HCT116 (cell line): ENCODE measurements around the gene GPR107. TPM values are rescaled to one million over a fixed set of nuclear protein-coding genes. Genes with fewer than 3 reads are reported as not detected.

Experiments
- ATAC-seq: fragments of 200-7000 bp; cut with Tn5 transposase; 2 replicates; pipeline ENCODE4 v1.9.1; 2020; ENCODE audit warnings: mild to moderate bottlenecking, moderate library complexity
- BruUV-seq: library from RNA; stranded (reverse); fragments of 400-500 nt; replicated peaks from 2 replicates; lab custom pipeline; 2021; lab: Mats Ljungman, UMichigan
- CTCF ChIA-PET: fragments of 300-600 bp; sonication (Branson Sonifier 250); formaldehyde crosslinking; loops from one replicate; lab custom pipeline; 2021; ENCODE audit warnings: antibody characterized with exemption; lab: Charles Lee
- POLR2A ChIA-PET: fragments of 300-600, 350-600 bp; sonication (Branson Sonifier 250); formaldehyde crosslinking; loops from one replicate; lab custom pipeline; 2021; ENCODE audit warnings: antibody characterized with exemption; lab: Charles Lee
- RAD21 ChIA-PET, 2 experiments: fragments of 300-600 bp; sonication (Branson Sonifier 250); formaldehyde crosslinking; loops; one replicate each; lab custom pipeline; 2023; ENCODE audit warnings: low total read pairs in 2 of 2; ENCODE audit not compliant: uncharacterized antibody in 2 of 2, unreplicated experiment in 2 of 2, low non-redundant PET in 1 of 2; lab: Charles Lee
- DNase-seq: peaks from one replicate; pipeline ENCODE4 v3.0.0-alpha.2; 2010; ENCODE audit warnings: low read depth, low spot score
- H2AFZ ChIP-seq: fragments of 200-600 bp; shearing (Covaris generic), sonication (generic); 2 replicates; pipeline ENCODE4 v1.6.1; 2017; ENCODE audit warnings: low read depth, mixed run types, mixed read lengths, antibody characterized with exemption, low read length; ENCODE audit not compliant: poor library complexity, severe bottlenecking
- H3K27ac ChIP-seq: 2 replicates; pipeline ENCODE4 v1.5.1; 2012; ENCODE audit warnings: low read depth, low read length
- H3K27me3 ChIP-seq: fragments of 200-600 bp; sonication (generic); 2 replicates; pipeline ENCODE4 v1.6.1; 2016; ENCODE audit warnings: mixed run types, low read length, mixed read lengths; ENCODE audit not compliant: insufficient read depth
- H3K36me3 ChIP-seq, 2 experiments: fragments of 200-500 bp in 1 of 2; fragments of 200-600 bp in 1 of 2; sonication (Bioruptor generic) in 1 of 2; sonication (generic) in 1 of 2; 2 replicates each; pipeline versions ENCODE4 v1.5.1 to v1.6.1; 2014 to 2016; ENCODE audit warnings: low read length in 2 of 2, inconsistent platforms in 1 of 2, mixed read lengths in 1 of 2, mixed run types in 1 of 2; ENCODE audit not compliant: insufficient read depth in 2 of 2, control insufficient read depth in 1 of 2
- H3K4me1 ChIP-seq, 2 experiments: fragments of 200-600 bp in 1 of 2; sonication (generic) in 1 of 2; 2 replicates each; pipeline versions ENCODE4 v1.5.1 to v1.6.1; 2012 to 2017; ENCODE audit warnings: low read length in 2 of 2, inconsistent platforms in 1 of 2, mild to moderate bottlenecking in 1 of 2, mixed read lengths in 1 of 2, mixed run types in 1 of 2, moderate library complexity in 1 of 2; ENCODE audit not compliant: insufficient read depth in 2 of 2, control insufficient read depth in 1 of 2
- H3K4me2 ChIP-seq: fragments of 200-600 bp; sonication (generic); 2 replicates; pipeline ENCODE4 v1.6.1; 2017; ENCODE audit warnings: mixed run types, low read length, mixed read lengths
- H3K4me3 ChIP-seq, 2 experiments: fragments of 200-600 bp in 1 of 2; sonication (generic) in 1 of 2; replicated peaks in 1 of 2; 2 replicates each; pipeline ENCODE4 v1.5.1; 2011 to 2016; ENCODE audit warnings: low read length in 2 of 2, control low read depth in 1 of 2, low read depth in 1 of 2, mild to moderate bottlenecking in 1 of 2, mixed read lengths in 1 of 2, mixed run types in 1 of 2
- H3K79me2 ChIP-seq: fragments of 200-600 bp; sonication (generic); 2 replicates; pipeline ENCODE4 v1.6.1; 2017; ENCODE audit warnings: mild to moderate bottlenecking, mixed run types, low read length, moderate library complexity, mixed read lengths; ENCODE audit not compliant: insufficient read depth
- H3K9ac ChIP-seq: fragments of 200-600 bp; sonication (generic); 2 replicates; pipeline ENCODE4 v1.6.1; 2016; ENCODE audit warnings: low read length, mixed read lengths
- H3K9me2 ChIP-seq: fragments of 200-600 bp; sonication (generic), shearing (Covaris generic); 2 replicates; pipeline ENCODE4 v1.6.1; 2017; ENCODE audit warnings: mixed run types, mild to moderate bottlenecking, moderate library complexity; ENCODE audit not compliant: insufficient read depth
- H3K9me3 ChIP-seq, 2 experiments: fragments of 200-500 bp in 1 of 2; fragments of 200-600 bp in 1 of 2; sonication (Bioruptor generic) in 1 of 2; sonication (generic) in 1 of 2; 2 replicates each; pipeline ENCODE4 v1.6.1; 2014 to 2017; ENCODE audit warnings: low read length in 2 of 2, mixed read lengths in 2 of 2, inconsistent platforms in 1 of 2, low read depth in 1 of 2, mild to moderate bottlenecking in 1 of 2, mixed run types in 1 of 2, moderate library complexity in 1 of 2; ENCODE audit not compliant: control insufficient read depth in 1 of 2, insufficient read depth in 1 of 2
- H4K20me1 ChIP-seq: fragments of 200-600 bp; sonication (generic), shearing (Covaris generic); 2 replicates; pipeline ENCODE4 v1.6.1; 2017; ENCODE audit warnings: mixed run types, mild to moderate bottlenecking, moderate library complexity; ENCODE audit not compliant: insufficient read depth
- ATF3 ChIP-seq: IDR thresholded peaks from 2 replicates; pipeline ENCODE4 v1.6.1; 2012
- CEBPB ChIP-seq: IDR thresholded peaks from 2 replicates; pipeline ENCODE4 v1.6.1; 2012; ENCODE audit warnings: low read depth
- EGR1 ChIP-seq: IDR thresholded peaks from 2 replicates; pipeline ENCODE4 v1.6.1; 2012; ENCODE audit warnings: low read depth
- EZH2 ChIP-seq: fragments of 200-600 bp; sonication (generic); IDR thresholded peaks from 2 replicates; pipeline ENCODE4 v1.6.1; 2017; ENCODE audit warnings: antibody characterized with exemption, mixed run types
- JUND ChIP-seq: IDR thresholded peaks from 2 replicates; pipeline ENCODE4 v1.6.1; 2012
- MAX ChIP-seq: IDR thresholded peaks from 2 replicates; pipeline ENCODE4 v1.6.1; 2012
- RAD21 ChIP-seq: IDR thresholded peaks from 2 replicates; pipeline ENCODE4 v1.6.1; 2012; ENCODE audit warnings: low read depth, mild to moderate bottlenecking
- REST ChIP-seq: IDR thresholded peaks from 2 replicates; pipeline ENCODE4 v1.6.1; 2012; ENCODE audit warnings: low read depth
- SP1 ChIP-seq: IDR thresholded peaks from 2 replicates; pipeline ENCODE4 v1.6.1; 2012; ENCODE audit warnings: low read depth
- ZBTB33 ChIP-seq: IDR thresholded peaks from 2 replicates; pipeline ENCODE4 v1.6.1; 2011; ENCODE audit warnings: mild to moderate bottlenecking, low read length, moderate library complexity; ENCODE audit not compliant: insufficient replicate concordance; ENCODE audit errors: extremely low read depth
- ZFX ChIP-seq: fragments of 450-650 bp; IDR thresholded peaks from 2 replicates; pipeline ENCODE4 v1.6.1; 2017
- intact Hi-C: fragments of 100-400 bp; cut with micrococcal nuclease; formaldehyde crosslinking; loops from 2 replicates; pipeline ENCODE4 v1.10.0; 2022
- total RNA-seq: library from RNA; stranded (reverse); gene quantifications from one replicate; pipeline ENCODE4 v1.2.1, GENCODE V29; 2021; ENCODE audit not compliant: unreplicated experiment

Gene GPR107
- total RNA-seq, 1 experiment from 2014 or later: 32.5 TPM

- Histone ChIP-seq H4K20me1 (no peaks in the 10 kb centered on the region), H3K79me2 (no peaks in the 10 kb centered on the region)
- no peak for ATAC-seq
- intact Hi-C loops: loop anchor here (1.0 kb wide), 2 partner anchors 128 to 235 kb away; no protein-coding TSS in a partner anchor
- POLR2A ChIA-PET: no interaction called here
- BruUV-seq: no TSS peak
- TF ChIP-seq ZFX (no peak), JUND (no peak), ZBTB33 (no peak), EZH2 (no peak), CEBPB (no peak), ATF3 (no peak), SP1 (no peak), MAX (no peak), REST (no peak), EGR1 (no peak), RAD21 (no peak)
- TF ChIP-seq, all 23 proteins: peak for 0
- RAD21 ChIA-PET: interaction anchor here in 1 of 2 experiments (1.6 kb wide), 1 partner anchor 128 kb away, joined by 5 read pairs; no protein-coding TSS in a partner anchor
- no peak overlapping the region for H3K4me3 ChIP-seq
- H3K27me3 ChIP-seq: no peaks in the 10 kb centered on the region
- no peaks in the 10 kb centered on the region for H3K4me1 ChIP-seq
- H3K27ac ChIP-seq: no peak overlapping the region
- H3K9ac ChIP-seq: no peak overlapping the region
- CTCF ChIA-PET: interaction anchor here (1.1 to 1.8 kb wide), 4 partner anchors 128 to 574 kb away, joined by 3 to 7 read pairs (median 4); no protein-coding TSS in a partner anchor
- H3K9me2 ChIP-seq: no peaks in the 10 kb centered on the region
- H3K36me3 ChIP-seq: peaks cover 0 to 11% of the 10 kb centered on the region in 2 experiments; a peak in 2 of 4 replicates
- no peak overlapping the region for H2AFZ ChIP-seq
- H3K4me2 ChIP-seq: no peak overlapping the region
- no peak for DNase-seq
- no peaks in the 10 kb centered on the region for H3K9me3 ChIP-seq
Observed at GRCh38 chr9:130107955-130108354, 54.2 kb downstream of the GPR107 start.
